ENCODE data around the gene PGRMC1.
"Not testable (repeated sequence)": the region's sequence is repeated elsewhere in the genome, so short reads cannot be mapped to it uniquely, and the experiment has no call there.

The PGRMC1 gene

GRCh38 chrX:119236623-119237561, 807 bp downstream of the PGRMC1 start:
- peak; percentile 68 for DNase-seq

GRCh38 chrX:119237562-119237942, 1.5 kb downstream of the PGRMC1 start:
- no peak for DNase-seq

GRCh38 chrX:119238557-119238956, 2.5 kb downstream of the PGRMC1 start:
- peak; percentile 53 for DNase-seq

DNA sequence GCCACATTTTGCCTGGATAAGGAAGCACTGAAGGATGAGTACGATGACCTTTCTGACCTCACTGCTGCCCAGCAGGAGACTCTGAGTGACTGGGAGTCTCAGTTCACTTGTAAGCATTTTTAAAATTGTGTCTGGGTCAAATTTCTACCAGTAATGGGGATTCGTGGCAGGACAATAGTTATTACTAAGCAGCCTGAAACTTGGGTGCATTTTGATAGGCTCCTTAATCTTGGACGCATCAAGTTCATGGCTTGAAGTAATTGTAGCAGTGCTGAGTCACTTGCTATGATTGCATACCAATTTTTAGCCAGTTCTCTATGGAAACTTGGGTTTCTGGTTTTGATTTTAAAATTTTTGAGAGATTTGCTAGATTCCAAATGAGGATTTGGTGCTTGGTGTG, 4.3 kb downstream of the PGRMC1 start:
- peak; percentile 80 for DNase-seq

- no peak for DNase-seq
Observed at GRCh38 chrX:119247702-119248101, 11.6 kb downstream of the PGRMC1 start.

DNA sequence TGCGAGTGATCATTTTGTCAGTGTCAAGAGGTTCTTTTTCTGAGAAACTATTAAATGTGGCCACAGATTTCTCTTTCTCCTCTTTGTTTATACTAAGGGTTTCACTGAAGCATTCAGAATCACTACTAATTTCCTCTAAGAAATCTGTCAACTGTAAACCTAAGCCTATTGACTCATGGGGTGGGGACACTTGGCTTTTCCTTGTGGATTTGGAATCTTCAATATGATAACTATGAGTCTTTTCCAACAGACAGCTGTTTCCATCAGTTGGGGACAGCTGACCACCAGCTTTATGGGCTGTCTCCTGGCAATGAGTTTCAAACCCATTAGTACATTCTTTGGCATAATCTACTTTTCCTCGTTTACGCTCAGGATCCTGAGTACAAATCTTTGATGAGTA, 13.8 kb downstream of the PGRMC1 start:
- DNase-seq: no peak

GRCh38 chrX:119251386-119251785, 15.3 kb downstream of the PGRMC1 start:
- DNase-seq: no peak

DNA sequence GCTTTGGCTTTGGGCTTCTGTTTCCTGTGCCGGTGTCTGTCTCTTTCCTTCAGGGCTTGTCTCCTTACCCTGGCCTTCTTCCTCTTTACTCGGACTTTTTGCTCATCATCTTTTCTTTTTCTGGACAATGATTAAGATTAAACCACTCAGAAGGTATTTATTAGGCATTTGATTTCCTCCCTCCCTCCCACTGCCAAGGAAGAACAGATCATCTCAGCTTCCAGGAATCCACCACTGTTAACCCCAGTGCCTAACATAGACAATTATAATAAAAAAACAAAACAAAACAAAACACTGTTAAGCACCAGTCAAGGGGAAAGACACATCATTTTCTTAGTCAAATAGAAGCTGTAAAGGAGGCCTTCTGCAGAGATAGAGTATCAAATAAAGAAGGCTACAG, 16.6 kb downstream of the PGRMC1 start:
- DNase-seq: no peak

DNA sequence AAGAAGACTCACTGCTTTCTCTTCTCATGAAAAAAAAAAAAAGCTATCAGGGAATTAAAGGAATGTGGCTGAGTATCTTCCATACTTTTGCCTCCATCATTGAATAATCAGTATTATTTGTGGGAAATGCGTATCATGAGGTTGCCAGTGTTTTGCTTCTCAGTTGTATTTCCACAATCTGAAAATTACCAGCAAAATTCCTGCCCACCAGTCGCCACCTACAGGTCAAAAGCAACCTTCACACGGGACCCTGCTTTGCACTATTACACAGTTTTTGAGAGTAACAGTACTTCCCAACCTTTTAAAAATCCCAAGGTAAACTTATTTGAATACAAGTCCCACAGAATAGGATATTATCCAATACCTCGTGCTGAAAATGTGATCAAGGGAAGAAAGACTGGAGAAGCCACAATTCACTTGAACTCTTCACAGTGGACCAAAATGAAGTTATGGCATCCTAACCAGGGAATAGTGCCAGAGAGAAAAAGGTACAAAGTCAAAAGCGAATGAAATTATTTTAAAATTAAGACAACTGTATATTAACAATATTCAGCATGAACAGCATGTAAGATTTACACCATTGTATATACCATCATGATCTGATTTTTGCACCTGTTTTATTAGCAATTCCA, 30.4 kb downstream of the PGRMC1 start:
- DNase-seq: peak; percentile 3

DNA sequence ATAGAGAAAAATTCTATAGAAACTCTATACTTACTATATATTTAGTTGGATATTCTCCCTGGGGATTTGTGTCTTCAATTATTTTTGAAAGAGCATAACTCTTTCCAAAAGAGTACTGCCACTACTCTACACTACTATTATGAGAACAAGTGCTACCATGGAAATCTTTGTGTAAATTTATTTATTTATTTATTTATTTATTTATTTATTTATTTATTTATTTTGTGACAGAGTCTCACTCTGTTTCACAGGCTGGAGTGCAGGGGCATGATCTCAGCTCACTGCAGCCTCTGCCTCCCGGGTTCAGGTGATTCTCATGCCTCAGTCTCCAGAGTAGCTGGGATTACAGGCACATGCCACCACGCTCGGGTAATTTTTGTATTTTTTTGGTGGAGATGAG, 31.0 kb downstream of the PGRMC1 start:
- DNase-seq: not testable (repeated sequence)

DNA sequence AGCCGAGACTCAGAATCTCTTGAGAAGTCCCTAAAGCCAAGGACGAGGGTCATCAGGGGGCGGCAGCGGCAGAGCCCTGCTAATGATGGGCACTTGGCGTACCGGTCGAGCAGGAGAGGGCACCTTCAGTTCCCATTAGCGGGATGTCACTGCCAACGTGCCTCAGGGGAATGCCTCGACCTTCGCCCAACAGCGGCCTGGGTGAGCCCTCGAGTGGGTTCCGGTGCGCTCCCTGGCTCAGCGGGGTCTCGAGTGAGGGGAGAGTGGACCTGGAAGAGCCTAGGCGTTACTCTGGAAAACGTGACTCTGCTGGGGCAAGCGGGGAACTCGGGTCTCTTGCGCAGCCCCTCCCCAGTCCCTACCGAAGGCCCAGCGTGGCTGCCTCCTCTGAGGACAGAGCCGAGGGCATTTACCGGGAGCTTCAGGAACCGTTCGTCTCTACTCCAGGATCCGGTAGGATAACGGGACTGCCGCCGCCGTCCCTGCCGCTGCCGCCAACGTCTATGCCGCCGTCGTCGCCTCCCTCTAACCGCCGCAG, 36.9 kb downstream of the PGRMC1 start:
- no peak for DNase-seq

GRCh38 chrX:119273420-119274192, 37.5 kb downstream of the PGRMC1 start:
- DNase-seq: peak; percentile 56

- DNase-seq: not testable (repeated sequence)
Observed at GRCh38 chrX:119282347-119282746, 46.3 kb downstream of the PGRMC1 start.

DNA sequence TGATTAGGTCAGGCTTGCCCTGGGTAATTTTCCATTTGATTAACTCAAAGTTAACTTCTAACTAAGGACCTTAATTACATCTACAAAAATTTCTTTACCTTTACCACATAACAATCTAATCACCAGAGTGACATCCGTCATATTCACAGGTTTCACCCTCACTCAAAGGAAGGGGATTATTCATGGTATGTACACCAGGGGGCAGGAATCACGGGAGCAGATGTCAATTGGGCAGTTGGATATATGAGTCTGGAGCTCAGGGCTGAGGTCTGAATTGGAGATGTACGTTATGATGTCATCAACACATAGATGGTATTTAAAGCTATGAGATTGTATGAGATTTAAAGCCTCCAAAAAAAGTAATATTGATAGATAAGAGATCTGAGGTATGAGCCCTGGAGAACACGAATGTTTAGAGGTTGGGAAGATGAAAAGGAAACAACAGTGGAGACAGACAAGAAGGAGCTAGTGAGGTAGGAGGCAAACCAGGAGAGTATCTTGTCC, 52.9 kb downstream of the PGRMC1 start:
- no peak for DNase-seq

DNA sequence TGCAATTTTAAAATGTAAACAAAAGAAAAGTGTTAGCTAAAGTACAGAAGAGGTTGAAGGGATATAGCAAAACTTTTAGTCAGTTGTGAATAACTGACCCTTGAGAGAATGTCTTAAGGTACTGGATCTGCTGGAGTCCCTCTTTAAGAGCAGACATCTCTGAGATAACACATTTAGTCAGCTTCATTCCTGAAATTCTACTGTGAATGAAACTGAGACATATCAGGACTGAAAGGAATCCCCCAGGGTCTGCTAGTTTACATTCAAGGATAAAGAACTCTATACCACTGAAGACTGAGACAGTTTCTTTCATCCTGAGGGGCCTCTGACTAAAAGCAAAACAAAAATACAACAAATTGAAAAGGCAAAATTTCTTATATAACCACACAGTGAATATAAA, 54.4 kb downstream of the PGRMC1 start:
- no peak for DNase-seq

GRCh38 chrX:119291246-119291645, 55.2 kb downstream of the PGRMC1 start:
- DNase-seq: not testable (repeated sequence)

DNA sequence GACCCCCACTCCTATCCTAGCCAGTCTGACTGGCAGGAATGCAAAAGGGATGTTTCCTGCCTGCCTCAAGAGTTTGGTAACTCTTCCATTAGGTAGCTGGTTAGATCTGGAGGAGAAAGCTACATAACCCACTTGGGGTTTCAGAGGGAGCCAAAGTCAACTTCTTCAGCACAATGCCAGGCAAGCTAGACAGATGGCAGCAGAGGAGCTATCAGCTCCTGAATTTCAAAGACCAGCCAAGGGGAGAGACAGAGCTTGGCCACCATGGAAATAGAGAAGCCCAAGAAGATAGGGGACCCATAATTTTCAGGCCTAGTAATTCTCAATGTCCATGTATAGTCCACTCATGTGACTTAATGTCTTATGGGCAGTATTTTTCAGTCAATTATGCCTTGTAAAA, 56.4 kb downstream of the PGRMC1 start:
- DNase-seq: no peak

All from fibroblast of skin of right quadriceps (primary cell).